ENCODE data around the gene ZNF490.

ZNF490 gene

DNA sequence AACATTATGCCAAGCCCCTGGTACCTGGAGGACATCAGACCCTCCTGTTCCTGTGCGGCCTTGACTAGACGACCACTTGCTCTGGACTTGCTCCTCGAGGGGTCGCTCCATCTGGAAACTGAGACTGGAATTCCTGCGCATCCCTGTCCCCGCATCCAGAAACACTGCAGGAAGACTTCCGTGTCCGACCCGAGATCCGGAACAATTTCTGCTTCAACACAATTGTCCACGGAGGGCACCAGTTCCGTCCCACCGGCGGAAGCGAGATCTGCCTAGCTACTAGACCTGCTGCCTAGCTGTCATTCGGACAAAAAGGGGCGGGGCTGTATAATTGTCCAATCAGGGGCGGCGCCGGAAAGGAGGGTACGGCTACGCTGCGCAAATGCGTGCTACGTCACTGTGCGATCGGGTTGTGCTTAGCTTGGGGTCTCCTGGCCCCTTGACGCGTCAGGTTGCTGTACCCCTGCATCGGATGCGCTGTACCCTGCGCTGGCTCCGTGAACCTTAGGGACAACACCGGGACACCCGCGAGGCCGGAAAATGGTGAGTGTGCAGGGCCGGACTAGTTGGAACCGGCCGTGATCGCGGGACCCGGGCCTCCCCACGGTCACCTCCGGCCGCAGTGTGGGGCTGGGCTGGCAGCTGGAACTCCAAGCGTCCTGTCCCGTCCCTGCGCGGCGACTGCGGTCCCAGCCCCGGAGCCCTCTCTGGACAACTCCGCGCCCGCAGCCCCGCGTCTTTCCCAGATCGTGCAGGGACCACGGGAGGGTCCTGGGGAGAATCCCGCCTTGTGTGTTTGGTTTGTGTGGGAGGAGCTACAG lies at the start of gene ZNF490, which contains the start of gene ZNF791:
Gene ZNF490, minus strand, starts transcription at position 274 of the 821 bp plus-strand sequence. Its CDS starts 133 bp downstream, at position 141.
Gene ZNF791, plus strand, starts transcription at position 381 of the 821 bp plus-strand sequence. Its CDS starts 160 bp downstream, at position 541.
- no peak for TF ChIP-seq CTCF (IDR thresholded peaks at IDR 0.05; ENCODE audit: extremely low read depth, insufficient read depth, missing control alignments)
- peak; percentile 97 for DNase-seq (ENCODE audit: low spot score)
- in situ Hi-C loops (cut with MboI; ENCODE audit: low pct_unique_long_range_greater_than_20kb, low sequenced_read_pairs, unreplicated experiment) = no loop called here

- no peak for DNase-seq (ENCODE audit: low spot score)
- no peak for TF ChIP-seq CTCF (IDR thresholded peaks at IDR 0.05; ENCODE audit: extremely low read depth, insufficient read depth, missing control alignments)
- in situ Hi-C loops (cut with MboI; ENCODE audit: low pct_unique_long_range_greater_than_20kb, low sequenced_read_pairs, unreplicated experiment) = no loop called here
These were observed 47.4 kb upstream of the ZNF490 start for GRCh38 chr19:12657966-12658365.

- in situ Hi-C loops (cut with MboI; ENCODE audit: low pct_unique_long_range_greater_than_20kb, low sequenced_read_pairs, unreplicated experiment) = no loop called here
- TF ChIP-seq CTCF (IDR thresholded peaks at IDR 0.05; ENCODE audit: extremely low read depth, insufficient read depth, missing control alignments) = no peak
- DNase-seq (ENCODE audit: low spot score) = peak; percentile 64
These were observed 46.4 kb upstream of the ZNF490 start for GRCh38 chr19:12656899-12657571.

DNA sequence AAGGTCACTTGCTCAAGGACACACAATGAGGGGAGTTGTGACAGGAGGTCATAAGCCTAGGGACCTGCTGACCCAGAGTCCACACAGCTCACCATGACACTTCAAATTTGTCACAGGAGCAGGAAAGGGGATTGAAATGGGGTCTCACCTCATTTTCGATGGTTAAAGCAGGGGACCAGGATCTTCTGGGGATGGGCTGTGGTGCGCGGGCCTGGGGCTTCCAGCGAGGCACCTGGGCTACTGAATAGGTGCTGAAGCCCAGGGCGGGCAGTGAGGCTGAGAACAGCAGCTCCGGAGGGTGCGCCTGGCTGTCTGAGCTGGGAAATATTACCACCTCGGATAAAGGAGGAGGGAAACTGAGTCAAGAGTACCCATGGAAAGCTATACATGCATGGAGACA lies 44.9 kb upstream of the ZNF490 start:
- in situ Hi-C loops (cut with MboI; ENCODE audit: low pct_unique_long_range_greater_than_20kb, low sequenced_read_pairs, unreplicated experiment) = no loop called here
- DNase-seq (ENCODE audit: low spot score) = no peak
- no peak for TF ChIP-seq CTCF (IDR thresholded peaks at IDR 0.05; ENCODE audit: extremely low read depth, insufficient read depth, missing control alignments)

- no peak for TF ChIP-seq CTCF (IDR thresholded peaks at IDR 0.05; ENCODE audit: extremely low read depth, insufficient read depth, missing control alignments)
- in situ Hi-C loops (cut with MboI; ENCODE audit: low pct_unique_long_range_greater_than_20kb, low sequenced_read_pairs, unreplicated experiment) = no loop called here
- no peak for DNase-seq (ENCODE audit: low spot score)
These were observed 41.6 kb upstream of the ZNF490 start for GRCh38 chr19:12652219-12652618.

- TF ChIP-seq CTCF (IDR thresholded peaks at IDR 0.05; ENCODE audit: extremely low read depth, insufficient read depth, missing control alignments) = no peak
- in situ Hi-C loops (cut with MboI; ENCODE audit: low pct_unique_long_range_greater_than_20kb, low sequenced_read_pairs, unreplicated experiment) = no loop called here
- DNase-seq (ENCODE audit: low spot score) = no peak
These were observed 39.3 kb upstream of the ZNF490 start for GRCh38 chr19:12649941-12650340.

Data from GM13977 (cell line).